Measurements from ENCODE around the gene SYNE1. TPM values are rescaled to one million over a fixed set of nuclear protein-coding genes. Genes with fewer than 3 reads are reported as not detected.
A peak's percentile ranks its signal among the peaks of the same experiment; 100 is the strongest.

SYNE1 gene
- total RNA-seq, 4 donors from 2014 or later: 29.1 to 51.5 (median 45.6) TPM

DNA sequence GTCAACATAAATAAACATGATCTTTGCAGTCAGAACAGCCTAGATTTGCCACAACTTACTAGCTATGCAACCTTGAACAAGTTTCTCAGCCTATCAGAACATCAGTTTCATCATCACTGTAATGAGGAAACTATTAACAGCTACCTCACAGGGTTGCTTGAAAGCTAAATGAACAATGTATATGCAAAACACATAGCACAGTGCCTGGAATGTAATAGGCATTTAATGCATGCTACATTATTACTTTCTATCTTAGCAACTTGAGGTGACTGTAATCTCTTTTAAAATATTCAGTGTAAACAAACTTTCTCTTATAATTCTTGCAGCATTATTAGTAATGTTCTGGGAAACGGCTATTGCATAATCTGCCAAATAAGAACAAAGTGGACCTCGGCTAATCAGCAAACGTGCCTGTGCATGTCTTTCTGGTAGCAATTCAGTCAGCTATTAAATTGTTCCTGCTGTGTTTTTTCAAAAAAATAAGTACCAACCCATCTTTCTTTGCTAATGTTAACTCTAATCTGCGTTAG, 61.5 kb downstream of the SYNE1 start:
- Histone ChIP-seq H3K9me3 (no peaks in the 10 kb centered on the region), H3K4me1 (peaks cover 6 to 17% of the 10 kb centered on the region in 2 donors), H3K27ac (no peak overlapping the region), H3K36me3 (no peaks in the 10 kb centered on the region), H3K27me3 (no peaks in the 10 kb centered on the region), H3K4me3 (no peak overlapping the region)
- TF ChIP-seq, protein P1, sequence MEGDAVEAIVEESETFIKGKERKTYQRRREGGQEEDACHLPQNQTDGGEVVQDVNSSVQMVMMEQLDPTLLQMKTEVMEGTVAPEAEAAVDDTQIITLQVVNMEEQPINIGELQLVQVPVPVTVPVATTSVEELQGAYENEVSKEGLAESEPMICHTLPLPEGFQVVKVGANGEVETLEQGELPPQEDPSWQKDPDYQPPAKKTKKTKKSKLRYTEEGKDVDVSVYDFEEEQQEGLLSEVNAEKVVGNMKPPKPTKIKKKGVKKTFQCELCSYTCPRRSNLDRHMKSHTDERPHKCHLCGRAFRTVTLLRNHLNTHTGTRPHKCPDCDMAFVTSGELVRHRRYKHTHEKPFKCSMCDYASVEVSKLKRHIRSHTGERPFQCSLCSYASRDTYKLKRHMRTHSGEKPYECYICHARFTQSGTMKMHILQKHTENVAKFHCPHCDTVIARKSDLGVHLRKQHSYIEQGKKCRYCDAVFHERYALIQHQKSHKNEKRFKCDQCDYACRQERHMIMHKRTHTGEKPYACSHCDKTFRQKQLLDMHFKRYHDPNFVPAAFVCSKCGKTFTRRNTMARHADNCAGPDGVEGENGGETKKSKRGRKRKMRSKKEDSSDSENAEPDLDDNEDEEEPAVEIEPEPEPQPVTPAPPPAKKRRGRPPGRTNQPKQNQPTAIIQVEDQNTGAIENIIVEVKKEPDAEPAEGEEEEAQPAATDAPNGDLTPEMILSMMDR (IDR thresholded peaks at IDR 0.05 in 4 of 5, conservative IDR thresholded peaks at IDR 0.05 in 1 of 5): no peak
- TF ChIP-seq POLR2A (IDR thresholded peaks at IDR 0.05): no peak
- in situ Hi-C loops (cut with MboI; ENCODE audit: low sequenced_read_pairs in 4 of 4): no loop called here
- DNase-seq (no peak), ATAC-seq (peak in 1 of 2 donors; percentile 45)
- intact Hi-C loops (cut with DNase I; ENCODE audit: low total_unique reads): no loop called here

DNA sequence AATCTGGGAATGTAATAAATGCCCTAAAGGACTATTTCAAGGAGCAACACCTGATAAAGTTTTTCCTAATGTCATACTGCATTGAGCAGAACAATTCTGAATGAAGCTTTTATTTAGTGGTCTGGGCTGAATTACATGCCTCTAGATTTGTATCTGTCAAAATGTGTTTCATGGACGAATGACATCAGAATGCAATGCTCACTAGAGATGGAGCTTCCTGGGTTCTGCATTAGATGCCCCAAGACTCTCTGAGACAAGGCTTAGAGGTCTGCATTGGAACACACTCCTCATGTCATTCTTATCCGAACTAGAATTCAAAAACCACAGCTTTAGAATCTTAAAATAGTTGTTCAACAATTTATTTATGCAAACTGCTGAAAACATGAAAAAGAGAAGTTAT, 62.0 kb downstream of the SYNE1 start:
- intact Hi-C loops (cut with DNase I; ENCODE audit: low total_unique reads): no loop called here
- DNase-seq (no peak), ATAC-seq (no peak)
- Histone ChIP-seq H3K36me3 (no peaks in the 10 kb centered on the region), H3K4me3 (no peak overlapping the region), H3K27ac (no peak overlapping the region), H3K4me1 (peaks cover 6 to 17% of the 10 kb centered on the region in 2 donors), H3K9me3 (no peaks in the 10 kb centered on the region), H3K27me3 (no peaks in the 10 kb centered on the region)
- in situ Hi-C loops (cut with MboI; ENCODE audit: low sequenced_read_pairs in 4 of 4): no loop called here
- TF ChIP-seq, protein P1 (IDR thresholded peaks at IDR 0.05 in 4 of 5, conservative IDR thresholded peaks at IDR 0.05 in 1 of 5): no peak
- no peak for TF ChIP-seq POLR2A (IDR thresholded peaks at IDR 0.05)

DNA sequence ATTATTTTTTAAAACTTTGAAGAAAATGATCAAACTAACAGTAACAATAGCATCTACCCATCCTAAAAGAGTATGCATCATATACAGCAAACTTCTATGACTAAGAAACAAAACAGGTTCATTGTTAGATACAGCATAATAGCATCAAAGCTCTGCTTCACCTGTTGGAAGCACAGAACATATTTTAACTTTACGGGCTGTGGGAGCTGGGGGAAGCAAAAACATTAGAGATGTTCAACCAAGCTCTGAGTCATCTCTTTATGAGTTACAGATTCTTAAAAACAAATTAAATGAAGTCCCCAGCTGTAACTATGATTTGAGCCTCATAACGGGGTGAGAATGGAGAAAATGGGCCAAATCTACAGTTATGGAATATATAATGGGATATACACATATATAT, 63.4 kb downstream of the SYNE1 start:
- DNase-seq: no peak
- ATAC-seq: no peak
- H3K27me3 ChIP-seq: no peaks in the 10 kb centered on the region
- H3K4me3 ChIP-seq: no peak overlapping the region
- TF ChIP-seq, protein P1 (IDR thresholded peaks at IDR 0.05 in 4 of 5, conservative IDR thresholded peaks at IDR 0.05 in 1 of 5): no peak
- TF ChIP-seq POLR2A (IDR thresholded peaks at IDR 0.05): no peak
- H3K4me1 ChIP-seq: peaks cover 6 to 17% of the 10 kb centered on the region in 2 donors
- H3K36me3 ChIP-seq: no peaks in the 10 kb centered on the region
- intact Hi-C loops (cut with DNase I; ENCODE audit: low total_unique reads): no loop called here
- no peaks in the 10 kb centered on the region for H3K9me3 ChIP-seq
- H3K27ac ChIP-seq: no peak overlapping the region
- in situ Hi-C loops (cut with MboI; ENCODE audit: low sequenced_read_pairs in 4 of 4): no loop called here

DNA sequence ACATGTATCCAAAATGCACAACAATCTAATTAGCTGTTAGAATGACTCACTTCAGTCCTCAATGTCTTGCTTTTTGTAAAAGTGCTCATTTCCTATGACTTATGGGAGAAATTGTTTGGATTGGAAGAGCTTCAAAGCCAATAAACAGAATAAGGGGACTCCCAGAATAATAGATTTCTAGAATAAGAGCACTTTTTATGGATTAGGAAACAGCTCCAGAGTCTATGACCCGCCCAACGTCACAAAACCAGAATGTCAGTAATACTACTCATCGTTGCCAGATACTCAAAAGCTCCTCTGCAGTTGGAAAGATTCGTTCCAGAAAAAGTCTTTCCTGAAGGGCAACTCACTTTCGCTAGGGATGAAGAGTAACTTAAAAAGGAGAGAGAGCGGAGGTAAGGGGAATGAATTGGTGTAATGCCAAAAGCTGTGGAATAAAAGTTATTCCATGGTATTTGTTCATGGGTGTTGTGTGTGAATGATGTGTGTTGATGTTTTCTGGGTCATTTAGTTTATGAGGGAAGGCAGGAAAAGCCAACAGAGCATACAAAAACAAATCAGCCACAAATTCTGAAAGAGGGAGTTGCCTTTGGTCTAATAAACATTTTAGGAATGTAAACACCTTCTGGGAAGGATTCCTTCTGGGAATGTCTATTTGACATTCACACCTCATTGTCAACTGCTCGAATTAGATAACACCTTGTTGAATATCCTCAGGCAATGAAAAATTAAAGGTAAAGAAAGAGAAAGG, 64.6 kb downstream of the SYNE1 start:
- in situ Hi-C loops (cut with MboI; ENCODE audit: low sequenced_read_pairs in 4 of 4): no loop called here
- H3K27ac ChIP-seq: peak overlapping the region in 1 of 4 donors; percentile 0

More for the DNA sequence above, 64.6 kb downstream of the SYNE1 start:
- intact Hi-C loops (cut with DNase I; ENCODE audit: low total_unique reads): no loop called here
- no peak overlapping the region for H3K4me3 ChIP-seq
- H3K36me3 ChIP-seq: no peaks in the 10 kb centered on the region
- no peak for DNase-seq
- no peaks in the 10 kb centered on the region for H3K27me3 ChIP-seq
- TF ChIP-seq, protein P1 (IDR thresholded peaks at IDR 0.05 in 4 of 5, conservative IDR thresholded peaks at IDR 0.05 in 1 of 5): no peak
- H3K9me3 ChIP-seq: no peaks in the 10 kb centered on the region
- H3K4me1 ChIP-seq: peaks cover 6 to 17% of the 10 kb centered on the region in 2 donors
- ATAC-seq: peak in 1 of 2 donors; percentile 42
